ENCODE data around the gene UBE2M. TPM values are rescaled to one million over a fixed set of nuclear protein-coding genes. Genes with fewer than 3 reads are reported as not detected.

The UBE2M gene
- total RNA-seq, 1 donor from 2014 or later = 164 TPM

GRCh38 chr19:58556622-58557220 is 1.7 kb downstream of the UBE2M start:
- H3K4me1 Mint-ChIP-seq (ENCODE audit: low read depth) = peaks cover 65% of the 10 kb centered on the region
- intact Hi-C loops (cut with micrococcal nuclease) = no loop called here
- peaks cover 49% of the 10 kb centered on the region for H3K36me3 Mint-ChIP-seq (ENCODE audit: low read depth)
- H3K27me3 Mint-ChIP-seq (ENCODE audit: insufficient read depth) = peaks cover 1% of the 10 kb centered on the region
- peak overlapping the region; percentile 96 for H3K4me3 Mint-ChIP-seq
- H3K9me3 Mint-ChIP-seq = no peaks in the 10 kb centered on the region
- DNase-seq (ENCODE audit: low spot score) = no peak
- peak overlapping the region; percentile 98 for H3K27ac Mint-ChIP-seq

DNA sequence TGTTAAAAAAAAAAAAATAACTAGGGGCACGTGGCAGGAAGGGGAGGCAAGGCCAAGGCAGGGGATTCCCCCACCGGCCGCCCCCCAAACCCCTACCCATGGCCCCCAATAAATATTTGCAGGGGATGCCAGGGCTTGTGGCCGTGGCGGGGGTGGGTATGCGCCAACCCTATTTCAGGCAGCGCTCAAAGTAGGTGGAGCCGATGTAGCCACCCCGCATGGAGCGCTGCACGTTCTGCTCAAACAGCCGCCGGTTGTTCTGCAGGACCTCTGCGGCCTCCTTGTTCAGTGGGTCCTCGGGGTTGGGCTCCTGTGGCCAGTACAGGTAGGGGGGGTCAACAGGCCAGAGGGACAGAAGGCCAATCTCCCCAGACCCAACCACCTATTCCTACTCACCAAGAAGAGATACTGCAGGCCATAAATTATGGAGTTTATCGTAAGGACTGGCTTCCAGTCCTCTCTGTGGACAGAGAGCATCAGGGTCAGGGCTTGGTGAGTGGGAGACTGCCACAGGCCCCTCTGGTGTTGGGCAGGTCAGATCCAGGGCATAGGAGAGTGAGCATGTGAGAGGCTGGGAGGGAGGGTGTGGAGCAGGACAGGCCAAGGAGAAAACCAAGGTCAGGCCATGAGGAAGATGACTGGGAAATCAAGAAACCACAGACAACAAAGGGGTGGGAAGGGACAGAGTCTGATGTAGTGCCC is 2.3 kb downstream of the UBE2M start:
- no peak for DNase-seq (ENCODE audit: low spot score)
- H3K36me3 Mint-ChIP-seq (ENCODE audit: low read depth) = peaks cover 46% of the 10 kb centered on the region
- intact Hi-C loops (cut with micrococcal nuclease) = loop anchor here (1.0 kb wide), 3 partner anchors 12 to 175 kb away; partner anchors contain the start of genes MZF1, TRIM28 and ZNF837
- H3K27me3 Mint-ChIP-seq (ENCODE audit: insufficient read depth) = peaks cover 1% of the 10 kb centered on the region
- H3K4me1 Mint-ChIP-seq (ENCODE audit: low read depth) = peaks cover 59% of the 10 kb centered on the region
- peak overlapping the region; percentile 98 for H3K27ac Mint-ChIP-seq
- H3K9me3 Mint-ChIP-seq = no peaks in the 10 kb centered on the region
- H3K4me3 Mint-ChIP-seq = peak overlapping the region; percentile 96

DNA sequence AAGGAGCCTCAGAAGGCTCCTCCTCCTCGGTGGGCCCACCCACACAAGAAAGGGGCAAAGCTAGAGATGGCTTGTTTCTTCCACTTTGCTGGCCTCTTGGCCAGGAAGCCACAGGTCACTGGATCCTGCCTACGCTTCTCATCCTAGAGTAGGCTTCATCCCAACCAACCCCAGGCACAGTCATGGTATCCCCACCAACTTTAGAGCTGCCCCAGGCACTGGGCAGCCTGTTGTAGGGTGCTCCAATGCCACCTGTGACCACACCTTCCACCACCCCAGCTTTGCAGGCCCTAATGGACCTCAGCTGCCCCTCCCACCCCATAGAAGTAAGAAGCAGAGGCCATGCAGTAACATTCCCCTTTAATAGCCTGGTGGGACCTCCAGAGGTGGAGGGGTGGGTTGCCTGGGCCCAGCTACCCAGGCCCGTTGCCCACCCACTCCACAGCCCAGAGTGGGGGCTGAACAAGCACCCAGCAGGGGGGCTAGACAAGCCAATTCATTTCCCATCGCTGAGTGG is 3.0 kb downstream of the UBE2M start:
- H3K9me3 Mint-ChIP-seq = no peaks in the 10 kb centered on the region
- H3K4me3 Mint-ChIP-seq = peak overlapping the region; percentile 96
- peaks cover 1% of the 10 kb centered on the region for H3K27me3 Mint-ChIP-seq (ENCODE audit: insufficient read depth)
- intact Hi-C loops (cut with micrococcal nuclease) = loop anchor here (1.0 kb wide), 3 partner anchors 11 to 174 kb away; partner anchors contain the start of genes MZF1, TRIM28 and ZNF837
- DNase-seq (ENCODE audit: low spot score) = no peak
- H3K27ac Mint-ChIP-seq = peak overlapping the region; percentile 95
- H3K36me3 Mint-ChIP-seq (ENCODE audit: low read depth) = peaks cover 52% of the 10 kb centered on the region
- H3K4me1 Mint-ChIP-seq (ENCODE audit: low read depth) = peaks cover 54% of the 10 kb centered on the region

- Mint-ChIP-seq H3K36me3 (ENCODE audit: low read depth) (peaks cover 55% of the 10 kb centered on the region), H3K9me3 (no peaks in the 10 kb centered on the region), H3K27ac (peak within 1 kb of the TSS; percentile 98), H3K4me3 (peak within 1 kb of the TSS; percentile 96), H3K4me1 (ENCODE audit: low read depth) (peaks cover 51% of the 10 kb centered on the region), H3K27me3 (ENCODE audit: insufficient read depth) (peaks cover 1% of the 10 kb centered on the region)
- peak; percentile 98 for DNase-seq (ENCODE audit: low spot score)
- intact Hi-C loops (cut with micrococcal nuclease) = loop anchor here (1.0 kb wide), 3 partner anchors 10 to 173 kb away; partner anchors contain the start of genes MZF1, TRIM28 and ZNF837
Measured at GRCh38 chr19:58554494-58555368, 3.7 kb downstream of the UBE2M start, which contains the start of gene CHMP2A. Gene CHMP2A (minus strand): TSS chr19:58555105. CDS start chr19:58554212, 893 bp downstream.

- no peaks in the 10 kb centered on the region for H3K9me3 Mint-ChIP-seq
- peaks cover 59% of the 10 kb centered on the region for H3K36me3 Mint-ChIP-seq (ENCODE audit: low read depth)
- H3K4me1 Mint-ChIP-seq (ENCODE audit: low read depth) = peaks cover 47% of the 10 kb centered on the region
- intact Hi-C loops (cut with micrococcal nuclease) = no loop called here
- H3K27ac Mint-ChIP-seq = peak overlapping the region; percentile 95
- peaks cover 1% of the 10 kb centered on the region for H3K27me3 Mint-ChIP-seq (ENCODE audit: insufficient read depth)
- DNase-seq (ENCODE audit: low spot score) = no peak
- peak overlapping the region; percentile 96 for H3K4me3 Mint-ChIP-seq
Measured at GRCh38 chr19:58553799-58554493, 4.5 kb downstream of the UBE2M start.

DNA sequence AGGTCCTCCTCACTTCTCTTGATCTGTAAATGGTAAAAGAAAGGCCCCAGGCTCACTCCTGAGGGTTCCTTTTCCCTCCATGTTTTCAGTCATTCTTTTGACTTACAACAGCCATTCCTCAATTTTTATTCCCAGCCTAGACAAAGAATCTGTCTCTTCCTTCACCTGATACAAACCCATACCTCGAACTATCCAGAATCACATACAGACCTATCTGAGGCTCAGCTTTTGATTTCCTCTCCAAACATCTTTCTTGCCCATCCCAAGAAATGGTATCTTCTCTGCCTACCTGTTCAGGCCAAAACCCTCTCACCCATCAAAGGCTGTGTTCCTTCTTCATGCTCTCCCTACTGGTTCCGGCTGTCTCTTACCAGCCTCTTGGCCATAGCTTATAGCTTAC is 5.8 kb downstream of the UBE2M start:
- Mint-ChIP-seq H3K27me3 (ENCODE audit: insufficient read depth) (peaks cover 1% of the 10 kb centered on the region), H3K27ac (peak overlapping the region; percentile 41), H3K4me1 (ENCODE audit: low read depth) (peaks cover 43% of the 10 kb centered on the region), H3K9me3 (no peaks in the 10 kb centered on the region), H3K36me3 (ENCODE audit: low read depth) (peaks cover 62% of the 10 kb centered on the region), H3K4me3 (peak overlapping the region; percentile 6)
- DNase-seq (ENCODE audit: low spot score) = no peak
- intact Hi-C loops (cut with micrococcal nuclease) = no loop called here

- intact Hi-C loops (cut with micrococcal nuclease) = no loop called here
- Mint-ChIP-seq H3K27ac (peak overlapping the region; percentile 52), H3K9me3 (no peaks in the 10 kb centered on the region), H3K27me3 (ENCODE audit: insufficient read depth) (peaks cover 1% of the 10 kb centered on the region), H3K4me3 (no peak overlapping the region), H3K4me1 (ENCODE audit: low read depth) (peaks cover 37% of the 10 kb centered on the region), H3K36me3 (ENCODE audit: low read depth) (peaks cover 62% of the 10 kb centered on the region)
- DNase-seq (ENCODE audit: low spot score) = no peak
Measured at GRCh38 chr19:58551577-58552471, 6.6 kb downstream of the UBE2M start.

- H3K4me3 Mint-ChIP-seq = no peak overlapping the region
- DNase-seq (ENCODE audit: low spot score) = no peak
- H3K36me3 Mint-ChIP-seq (ENCODE audit: low read depth) = peaks cover 62% of the 10 kb centered on the region
- no peaks in the 10 kb centered on the region for H3K9me3 Mint-ChIP-seq
- intact Hi-C loops (cut with micrococcal nuclease) = no loop called here
- H3K4me1 Mint-ChIP-seq (ENCODE audit: low read depth) = peaks cover 37% of the 10 kb centered on the region
- H3K27ac Mint-ChIP-seq = no peak overlapping the region
- peaks cover 1% of the 10 kb centered on the region for H3K27me3 Mint-ChIP-seq (ENCODE audit: insufficient read depth)
Measured at GRCh38 chr19:58551123-58551497, 7.3 kb downstream of the UBE2M start.

DNA sequence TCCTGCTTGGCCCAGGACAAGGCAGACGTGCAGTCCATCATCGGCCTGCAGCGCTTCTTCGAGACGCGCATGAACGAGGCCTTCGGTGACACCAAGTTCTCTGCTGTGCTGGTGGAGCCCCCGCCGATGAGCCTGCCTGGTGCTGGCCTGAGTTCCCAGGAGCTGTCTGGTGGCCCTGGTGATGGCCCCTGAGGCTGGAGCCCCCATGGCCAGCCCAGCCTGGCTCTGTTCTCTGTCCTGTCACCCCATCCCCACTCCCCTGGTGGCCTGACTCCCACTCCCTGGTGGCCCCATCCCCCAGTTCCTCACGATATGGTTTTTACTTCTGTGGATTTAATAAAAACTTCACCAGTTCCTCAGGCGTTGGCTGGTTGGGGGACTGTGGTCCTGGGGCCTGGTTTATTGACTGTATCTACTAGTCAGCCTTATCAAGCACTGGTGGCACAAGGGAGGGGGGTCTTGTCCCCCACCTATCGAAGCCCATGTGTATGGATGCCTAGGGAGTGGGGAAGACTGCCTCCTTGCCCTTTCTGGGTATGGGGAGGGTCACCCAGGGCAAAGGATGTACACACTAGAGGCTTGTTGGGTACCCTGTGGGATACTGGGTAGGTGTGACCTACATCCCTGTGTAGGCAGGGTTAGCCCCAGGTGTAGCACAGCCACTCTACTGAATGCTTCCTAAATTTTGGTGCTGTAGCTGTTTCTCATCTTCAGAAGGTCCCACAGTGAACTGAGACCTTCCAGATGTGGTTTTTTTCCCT is 7.9 kb downstream of the UBE2M start:
- H3K9me3 Mint-ChIP-seq = no peaks in the 10 kb centered on the region
- H3K27ac Mint-ChIP-seq = no peak overlapping the region
- H3K27me3 Mint-ChIP-seq (ENCODE audit: insufficient read depth) = peaks cover 1% of the 10 kb centered on the region
- H3K4me3 Mint-ChIP-seq = no peak overlapping the region
- peaks cover 66% of the 10 kb centered on the region for H3K36me3 Mint-ChIP-seq (ENCODE audit: low read depth)
- no peak for DNase-seq (ENCODE audit: low spot score)
- intact Hi-C loops (cut with micrococcal nuclease) = no loop called here
- H3K4me1 Mint-ChIP-seq (ENCODE audit: low read depth) = peaks cover 41% of the 10 kb centered on the region

GRCh38 chr19:58549664-58550361 is 8.6 kb downstream of the UBE2M start:
- Mint-ChIP-seq H3K9me3 (no peaks in the 10 kb centered on the region), H3K4me1 (ENCODE audit: low read depth) (peaks cover 38% of the 10 kb centered on the region), H3K27ac (peak overlapping the region; percentile 18), H3K4me3 (no peak overlapping the region), H3K36me3 (ENCODE audit: low read depth) (peaks cover 65% of the 10 kb centered on the region), H3K27me3 (ENCODE audit: insufficient read depth) (peaks cover 1% of the 10 kb centered on the region)
- intact Hi-C loops (cut with micrococcal nuclease) = no loop called here
- DNase-seq (ENCODE audit: low spot score) = no peak

Data from activated T-helper 1 cell treated with anti-CD3 and anti-CD28 coated beads, Interleukin-12 subunit alpha, Interleukin-12 subunit beta, Interleukin-2, Interleukin-4 antibody, amounts not matched to agents 30 ng/mL and 10 ng/mL and 1 ng/mL, durations not matched to agents 14 hours and 24 hours and 36 hours (primary cell).